ENCODE data around the gene SUMO3.

SUMO3 gene

DNA sequence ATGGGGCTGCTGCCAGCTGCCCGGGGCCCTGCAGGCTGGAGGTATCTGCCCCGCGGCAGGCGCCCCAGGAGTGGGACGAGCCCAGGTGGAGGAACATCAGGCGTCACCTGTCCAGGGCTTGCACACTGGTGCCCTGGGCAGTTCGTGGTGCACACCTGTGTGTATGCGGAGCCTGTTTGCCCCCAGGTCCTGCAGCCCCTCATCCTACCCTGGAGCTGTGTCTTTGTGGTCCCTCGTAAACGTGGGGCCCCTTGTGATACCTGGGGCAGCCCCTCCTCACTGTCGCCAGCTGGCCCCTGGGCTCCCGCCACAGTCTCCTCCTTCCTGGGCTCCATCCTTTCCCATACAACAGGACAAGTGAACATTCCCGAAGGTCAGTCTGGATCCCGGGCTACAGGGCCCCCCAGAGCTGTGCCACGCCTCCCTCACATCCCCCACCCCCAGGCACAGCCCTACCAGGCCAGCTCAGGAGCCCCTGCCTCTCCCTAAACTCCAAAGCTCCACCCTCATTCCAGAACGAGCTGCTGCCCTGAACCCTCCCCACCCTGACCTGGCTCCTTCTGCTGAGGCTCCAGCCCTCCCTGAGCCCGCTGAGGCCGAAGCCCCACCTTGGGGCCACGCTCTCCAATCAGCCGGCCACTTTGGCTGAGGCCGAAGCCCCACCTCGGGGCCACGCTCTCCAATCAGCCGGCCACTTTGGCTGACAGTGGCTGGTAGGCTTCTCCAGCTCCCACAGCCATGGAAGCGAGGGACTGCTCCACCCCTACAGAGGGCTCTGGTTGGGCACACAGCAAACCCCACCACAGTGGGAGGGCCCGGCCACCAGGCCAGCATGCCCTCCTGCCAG is 58.9 kb downstream of the SUMO3 start:
- no peak for DNase-seq

GRCh38 chr21:44758141-44758561 is 59.7 kb downstream of the SUMO3 start:
- no peak for DNase-seq

DNA sequence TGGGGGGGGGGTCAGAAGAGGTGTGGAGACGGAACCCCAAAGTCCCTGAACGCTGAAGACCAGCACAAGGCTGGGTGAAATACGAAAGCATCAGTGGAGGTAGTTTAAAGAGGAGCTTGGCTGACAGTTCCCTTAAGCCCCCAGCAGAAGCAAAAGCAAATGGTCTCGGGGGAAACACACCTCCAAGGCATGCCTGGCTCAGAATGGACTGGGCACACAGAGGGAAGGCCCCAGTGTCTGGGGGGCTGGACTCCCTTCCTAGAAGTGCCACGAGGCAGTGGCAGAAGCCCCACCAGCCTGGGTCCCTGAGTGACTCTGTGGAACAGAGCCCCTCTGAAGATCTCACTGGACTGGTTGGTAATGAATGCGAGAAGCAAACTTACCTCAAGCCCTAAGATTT is 60.1 kb downstream of the SUMO3 start:
- DNase-seq: no peak

DNA sequence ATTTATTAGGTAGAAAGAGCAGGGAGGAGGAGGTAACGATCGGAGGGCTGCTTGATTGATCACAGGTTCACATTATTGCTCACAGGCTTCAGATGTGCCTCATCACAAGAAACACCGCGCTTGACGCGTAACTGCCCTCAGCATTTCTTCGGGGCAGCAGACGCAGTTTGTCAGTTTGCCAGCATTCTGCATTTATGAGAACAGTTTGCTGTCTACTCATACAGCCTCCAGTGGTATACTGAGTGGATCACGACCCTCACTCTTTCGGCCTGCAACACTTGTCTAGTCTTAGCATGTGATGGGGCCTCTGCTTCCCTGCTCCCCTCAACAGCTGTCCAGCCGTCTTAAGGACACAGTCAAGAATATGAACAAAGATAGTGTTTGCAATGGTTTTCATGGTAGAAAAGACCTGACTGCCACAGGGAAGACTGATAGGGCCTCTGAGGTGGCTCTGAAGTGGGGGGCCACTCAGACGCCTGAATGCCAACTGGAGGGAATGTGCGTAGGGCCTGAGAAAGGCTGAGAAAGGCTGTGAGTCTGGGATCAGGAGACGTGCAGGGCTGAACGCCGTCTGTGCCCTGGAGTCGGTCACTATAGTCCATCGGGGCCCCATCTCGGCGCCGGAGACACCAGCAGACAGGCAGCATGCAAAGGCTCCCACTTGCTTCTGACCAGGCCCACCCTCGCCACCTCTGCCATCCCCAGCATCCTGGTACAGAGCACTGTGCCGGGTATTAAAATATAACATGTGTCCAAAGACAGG is 61.3 kb downstream of the SUMO3 start:
- DNase-seq: no peak
